GM12878 (cell line): ENCODE data around the gene CPLANE2. TPM values are rescaled to one million over a fixed set of nuclear protein-coding genes. Genes with fewer than 3 reads are reported as not detected.
"Not testable (repeated sequence)": the region's sequence is repeated elsewhere in the genome, so short reads cannot be mapped to it uniquely, and the experiment has no call there.

ENCODE experiments used
- ATAC-seq: fragments of 200-7000 bp; cut with Tn5 transposase; 3 replicates; pipeline ENCODE4 v1.9.1; 2020; ENCODE audit warnings: mild to moderate bottlenecking, moderate library complexity
- BruUV-seq: library from RNA; stranded (reverse); fragments of 400-500 nt; replicated peaks from 2 replicates; lab custom pipeline; 2021; lab: Mats Ljungman, UMichigan
- CTCF ChIA-PET: fragments of 300-600 bp; sonication (Branson Sonifier 250); formaldehyde crosslinking; extraction: SDS; loops from one replicate; lab custom pipeline; 2021; ENCODE audit warnings: inconsistent platforms; lab: Yijun Ruan, JAX
- POLR2A ChIA-PET: fragments of 350-600 bp; formaldehyde crosslinking; extraction: SDS; loops from one replicate; lab custom pipeline; 2021; ENCODE audit warnings: inconsistent platforms; lab: Charles Lee
- RAD21 ChIA-PET: fragments of 300-600 bp; sonication (Branson Sonifier 250); formaldehyde crosslinking; loops from one replicate; lab custom pipeline; 2023; ENCODE audit warnings: antibody characterized with exemption; ENCODE audit not compliant: unreplicated experiment; lab: Charles Lee
- SMC1A ChIA-PET: fragments of 300-600 bp; sonication (Branson Sonifier 250); formaldehyde crosslinking; loops from one replicate; lab custom pipeline; 2023; ENCODE audit not compliant: unreplicated experiment, uncharacterized antibody; lab: Charles Lee
- DNase-seq: peaks from one replicate; pipeline ENCODE4 v3.0.0-alpha.2; 2011; ENCODE audit warnings: low read depth, low spot score
- FAIRE-seq: peaks from 3 replicates; lab custom pipeline; 2011; peaks lifted over from hg19 to GRCh38; lab: Jason Lieb, UNC
- H2AFZ ChIP-seq: 2 replicates; pipeline ENCODE4 v1.6.0; 2011; ENCODE audit warnings: low read depth, low read length, control low read depth; ENCODE audit not compliant: control insufficient read depth
- H3K27ac ChIP-seq: 2 replicates; pipeline ENCODE4 v1.5.1; 2011; ENCODE audit warnings: control low read depth; ENCODE audit not compliant: control insufficient read depth, insufficient read depth
- H3K27me3 ChIP-seq, 2 experiments: replicated peaks in 1 of 2; 2 replicates each; pipeline versions ENCODE4 v1.6.0 to v1.6.1; 2011; ENCODE audit warnings: low read length in 1 of 2; ENCODE audit not compliant: control insufficient read depth in 2 of 2, insufficient read depth in 2 of 2
- H3K36me3 ChIP-seq, 2 experiments: 2 replicates each; pipeline ENCODE4 v1.5.1; 2011; ENCODE audit warnings: low read length in 1 of 2; ENCODE audit not compliant: control insufficient read depth in 2 of 2, insufficient read depth in 2 of 2
- H3K4me1 ChIP-seq: 2 replicates; pipeline ENCODE4 v1.6.1; 2011; ENCODE audit warnings: mild to moderate bottlenecking, low read length, moderate library complexity, mixed read lengths; ENCODE audit not compliant: control insufficient read depth, insufficient read depth
- H3K4me2 ChIP-seq: 2 replicates; pipeline ENCODE4 v1.6.0; 2011; ENCODE audit warnings: control low read depth; ENCODE audit not compliant: control insufficient read depth, insufficient read depth
- H3K4me3 ChIP-seq: fragments of 200-600 bp; sonication (generic); 2 replicates; pipeline ENCODE4 v1.5.1; 2016
- H3K79me2 ChIP-seq: 2 replicates; pipeline ENCODE4 v1.6.0; 2011; ENCODE audit warnings: low read length; ENCODE audit not compliant: control insufficient read depth, insufficient read depth
- H3K9ac ChIP-seq: 2 replicates; pipeline ENCODE4 v1.8.0; 2011; ENCODE audit warnings: low read length, control low read depth, mixed read lengths; ENCODE audit not compliant: control insufficient read depth, insufficient read depth
- H3K9me3 ChIP-seq: replicated peaks from 3 replicates; pipeline ENCODE4 v1.5.1; 2011; ENCODE audit warnings: mild to moderate bottlenecking, low read length; ENCODE audit not compliant: control insufficient read depth, insufficient read depth
- H4K20me1 ChIP-seq: 2 replicates; pipeline ENCODE4 v1.6.0; 2011; ENCODE audit not compliant: control insufficient read depth, insufficient read depth
- IKZF2 ChIP-seq, 2 experiments: fragments of 450-650 bp; IDR thresholded peaks; 2 replicates each; pipeline ENCODE4 v1.6.1; 2017; ENCODE audit warnings: mild to moderate bottlenecking in 2 of 2, moderate library complexity in 2 of 2
- RAD51 ChIP-seq: fragments of 450-650 bp; IDR thresholded peaks from 2 replicates; pipeline ENCODE4 v1.6.1; 2016; ENCODE audit warnings: moderate library complexity, mild to moderate bottlenecking, inconsistent platforms
- STAT3 ChIP-seq: IDR thresholded peaks from 2 replicates; pipeline ENCODE4 v1.6.1; 2011; ENCODE audit warnings: low read depth, low read length, improper control_type of control experiment
- WRNIP1 ChIP-seq: IDR thresholded peaks from 2 replicates; pipeline ENCODE4 v1.6.1; 2011; ENCODE audit warnings: low read depth, low read length, improper control_type of control experiment, borderline replicate concordance
- WGBS: methylation state at CpG from one replicate; pipeline ENCODE4 v1.1.6; 2016; ENCODE audit warnings: low lambda C conversion rate; ENCODE audit not compliant: insufficient replicate concordance, insufficient coverage; ENCODE audit errors: missing lambda C conversion rate; 5-methylcytosine and 5-hydroxymethylcytosine counted together
- in situ Hi-C: fragments of 300-500 bp; cut with MboI; formaldehyde crosslinking; loops from 9 replicates; pipeline ENCODE4 v1.14.3; 2018; ENCODE audit warnings: mixed read lengths
- intact Hi-C: fragments of 100-400 bp; cut with micrococcal nuclease; formaldehyde crosslinking; loops from one replicate; pipeline ENCODE4 v1.14.2; 2022; ENCODE audit not compliant: unreplicated experiment
- polyA plus RNA-seq, 11 experiments: library from polyadenylated mRNA; depleted of rRNA in 4 of 11; unstranded in 6 of 11; stranded (reverse) in 5 of 11; fragments of >200 nt; fragmentation: Nextera tagmentation in 4 of 11; fragmentation: Illumina TruSeq in 1 of 11; extraction: Ambion mirVana in 4 of 11; extraction: Trizol in 1 of 11; gene quantifications; 1 replicate in 1 of 11; 2 replicates in 10 of 11; pipeline versions ENCODE4 v1.2.1 to v1.2.3, GENCODE V29; 2011 to 2016; ENCODE audit warnings: inconsistent platforms in 2 of 11, missing spikeins in 2 of 11, low read depth in 1 of 11
- total RNA-seq, 4 experiments: library from RNA; depleted of rRNA in 3 of 4; stranded (reverse); fragments of >200 nt in 3 of 4; fragmentation: Illumina TruSeq in 1 of 4; extraction: Trizol in 1 of 4; gene quantifications; 2 replicates each; pipeline versions ENCODE4 v1.2.1 to v1.2.3, GENCODE V29; 2013 to 2021

Gene CPLANE2
- total and polyA plus RNA-seq, 10 of the 15 experiments (the other 5 are each of a cell fraction or from before 2014, with no cell fraction given): 0.09 to 4.5 (median 2.3) TPM; not detected in 1

DNA sequence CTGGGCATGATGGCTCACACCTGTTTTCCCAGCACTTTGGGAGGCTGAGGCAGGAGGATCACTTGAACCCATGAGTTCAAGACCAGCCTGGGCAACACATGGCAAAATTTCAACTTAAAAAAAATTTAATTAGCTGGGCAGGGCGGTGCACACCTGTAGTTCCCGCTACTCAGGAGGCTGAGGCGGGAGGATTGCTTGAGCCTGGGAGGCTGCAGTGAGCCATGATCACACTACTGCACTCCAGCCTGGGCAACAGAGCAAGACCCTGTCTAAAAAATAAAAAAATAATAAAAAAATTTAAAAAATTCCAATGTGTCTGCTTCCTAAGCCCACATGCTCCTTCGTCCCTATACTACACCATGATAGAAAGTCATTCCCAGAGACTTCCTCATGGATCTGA is 40.8 kb downstream of the CPLANE2 start:
- H3K27me3 ChIP-seq, BruUV-seq, FAIRE-seq, H3K4me1 ChIP-seq, RAD21 ChIA-PET, H3K4me3 ChIP-seq, H4K20me1 ChIP-seq, intact Hi-C loops, POLR2A ChIA-PET, DNase-seq, H3K27ac ChIP-seq, H3K36me3 ChIP-seq, ATAC-seq, H2AFZ ChIP-seq, SMC1A ChIA-PET, in situ Hi-C loops, H3K9ac ChIP-seq, CTCF ChIA-PET, H3K79me2 ChIP-seq, H3K9me3 ChIP-seq, H3K4me2 ChIP-seq: not testable (repeated sequence)
- whole genome bisulfite sequencing: 61% methylated on average over 4 of the region's 4 CpGs

DNA sequence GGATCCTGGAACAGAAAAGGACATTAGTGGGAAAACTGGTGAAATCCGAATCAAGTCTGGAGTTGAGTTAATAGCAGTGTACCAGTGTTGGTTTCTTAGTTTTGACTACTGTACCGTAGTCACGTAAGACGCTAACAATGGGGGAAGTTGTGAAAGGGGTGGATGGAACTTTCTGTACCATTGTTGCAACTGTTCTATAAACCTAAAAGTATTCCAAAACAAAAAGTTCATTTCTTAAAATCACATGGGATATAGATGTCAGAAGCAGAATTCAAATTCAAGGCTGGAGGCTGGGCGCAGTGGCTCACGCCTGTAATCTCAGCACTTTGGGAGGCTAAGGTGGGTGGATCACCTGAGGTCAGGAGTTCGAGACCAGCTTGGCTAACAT is 41.5 kb downstream of the CPLANE2 start:
- in situ Hi-C loops: no loop called here
- no peaks in the 10 kb centered on the region for H3K79me2 ChIP-seq
- SMC1A ChIA-PET: no interaction called here
- H4K20me1 ChIP-seq: no peaks in the 10 kb centered on the region
- WGBS: 57% methylated on average over 7 of the region's 7 CpGs
- H2AFZ ChIP-seq: no peak overlapping the region
- H3K9ac ChIP-seq: no peak overlapping the region
- DNase-seq (no peak), FAIRE-seq (no peak), ATAC-seq (no peak)
- CTCF ChIA-PET: no interaction called here
- no peaks in the 10 kb centered on the region; the same call in 1 of the 2 replicates for H3K4me1 ChIP-seq
- H3K27ac ChIP-seq: no peak overlapping the region
- no peaks in the 10 kb centered on the region for H3K9me3 ChIP-seq
- TF ChIP-seq STAT3 (no peak), IKZF2 (IDR thresholded peaks at IDR 0.05) (no peak), WRNIP1 (no peak), RAD51 (no peak)
- H3K27me3 ChIP-seq: no peaks in the 10 kb centered on the region
- H3K36me3 ChIP-seq: no peaks in the 10 kb centered on the region
- intact Hi-C loops: no loop called here
- H3K4me3 ChIP-seq: no peak overlapping the region
- no TSS peak for BruUV-seq
- RAD21 ChIA-PET: no interaction called here
- POLR2A ChIA-PET: no interaction called here
- no peak overlapping the region for H3K4me2 ChIP-seq
